ENCODE measurements around the gene NUDCD3. TPM values are rescaled to one million over a fixed set of nuclear protein-coding genes. Genes with fewer than 3 reads are reported as not detected.

Gene NUDCD3
- total RNA-seq, 1 donor from 2014 or later, result 107 TPM

- intact Hi-C loops (cut with DNase I), result no loop called here
- DNase-seq (no peak), ATAC-seq (ENCODE audit: poor library complexity) (no peak)
Observed at GRCh38 chr7:44353668-44354067, 136.8 kb downstream of the NUDCD3 start.

DNA sequence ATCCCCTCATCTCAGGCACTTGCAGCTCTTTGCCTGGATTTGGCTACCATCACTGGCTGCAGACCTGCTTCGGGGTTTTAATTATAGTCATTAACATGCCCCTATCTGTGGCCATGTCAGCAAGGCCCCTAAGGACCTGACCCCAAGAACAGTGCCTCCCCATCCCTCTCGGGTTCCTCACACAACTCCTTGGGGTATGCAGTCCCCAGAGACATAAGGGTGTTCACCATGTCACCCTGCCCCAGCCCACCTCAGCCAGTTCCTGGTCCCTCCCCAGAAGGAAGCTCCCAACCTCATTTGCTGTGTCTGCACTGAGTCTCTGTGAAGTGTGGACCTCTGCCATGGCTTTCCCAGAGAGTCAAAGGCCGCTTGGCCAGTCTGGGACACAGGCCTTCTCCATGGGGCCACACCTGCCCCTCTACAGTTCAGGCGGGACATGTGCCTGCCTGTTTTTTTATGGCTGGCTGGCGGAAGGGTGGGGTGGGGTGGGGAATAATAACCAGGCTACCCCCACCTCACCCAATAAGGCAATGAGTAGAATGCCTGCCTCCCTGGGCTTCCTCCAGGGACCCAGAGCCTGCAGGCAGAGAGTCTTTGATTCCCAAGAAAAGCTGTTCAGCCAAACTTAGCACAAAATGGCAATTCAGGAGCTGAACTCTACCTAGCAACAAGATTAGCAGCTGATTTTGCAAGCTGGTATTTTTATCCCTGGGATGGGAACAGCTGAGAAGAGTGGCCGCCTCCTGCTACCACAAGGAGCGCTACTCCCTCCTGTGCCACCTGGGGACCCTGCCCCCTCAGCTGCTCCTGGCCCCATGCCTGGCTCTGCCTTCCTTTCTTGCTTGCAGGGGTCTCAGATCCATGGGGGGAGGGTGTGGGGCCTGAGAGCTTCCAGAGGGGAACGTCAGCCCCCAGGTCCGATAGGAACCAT lies 141.3 kb downstream of the NUDCD3 start:
- intact Hi-C loops (cut with DNase I), result no loop called here
- DNase-seq (no peak), ATAC-seq (ENCODE audit: poor library complexity) (peak; percentile 49)

- no peak for DNase-seq
- intact Hi-C loops (cut with DNase I), result no loop called here
- no peak for ATAC-seq (ENCODE audit: poor library complexity)
Observed at GRCh38 chr7:44348300-44348699, 142.2 kb downstream of the NUDCD3 start.

DNA sequence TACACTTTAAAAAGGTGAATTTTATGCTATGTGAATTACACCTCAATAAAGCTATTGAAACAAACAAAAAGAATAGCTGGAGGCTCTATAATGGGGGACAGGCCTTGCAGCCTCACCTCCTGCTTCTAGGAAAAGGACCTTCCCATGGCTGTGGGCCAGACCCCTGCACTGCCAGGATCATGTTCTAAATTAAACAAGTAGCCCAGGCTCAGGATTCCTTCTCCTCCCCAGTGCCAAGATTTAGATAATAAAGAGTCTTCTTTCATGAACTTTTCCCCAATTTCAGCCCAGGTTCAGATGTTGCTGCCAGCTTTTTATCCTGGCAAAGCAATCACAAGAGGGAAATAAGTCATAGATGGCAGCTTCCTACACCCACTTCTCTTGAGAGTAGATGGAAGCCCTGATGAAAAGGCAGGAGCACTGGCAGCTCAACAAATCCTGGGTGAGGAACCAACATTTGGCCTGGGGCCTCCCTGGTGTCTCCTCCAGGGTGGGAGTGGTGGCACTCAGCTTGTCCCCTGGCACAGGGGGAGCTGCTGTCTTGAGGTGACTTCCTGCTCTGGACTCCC lies 142.8 kb downstream of the NUDCD3 start:
- DNase-seq (peak; percentile 68), ATAC-seq (ENCODE audit: poor library complexity) (peak; percentile 91)
- intact Hi-C loops (cut with DNase I), result no loop called here

DNA sequence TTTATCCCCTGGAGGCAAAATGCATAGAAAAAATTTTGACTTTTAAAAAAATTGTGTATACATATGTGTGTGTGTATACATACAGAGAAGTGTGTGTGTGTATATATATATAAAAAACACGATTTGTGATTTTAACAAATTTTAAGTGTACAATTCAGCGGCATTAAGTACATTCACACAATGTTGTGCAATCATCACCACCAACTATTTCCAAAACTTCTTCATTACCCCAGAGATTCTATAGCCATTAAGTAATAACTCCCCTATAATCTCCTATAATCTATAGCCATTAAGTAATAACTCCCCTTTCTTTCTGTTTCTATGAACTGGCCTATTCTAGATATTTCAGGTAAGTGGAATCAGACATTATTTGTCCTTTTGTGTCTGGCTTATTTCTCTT lies 144.4 kb downstream of the NUDCD3 start:
- no peak for ATAC-seq (ENCODE audit: poor library complexity)
- no peak for DNase-seq
- intact Hi-C loops (cut with DNase I), result no loop called here

GRCh38 chr7:44341401-44341800 lies 149.1 kb downstream of the NUDCD3 start:
- intact Hi-C loops (cut with DNase I), result no loop called here
- ATAC-seq (ENCODE audit: poor library complexity) (no peak), DNase-seq (no peak)

DNA sequence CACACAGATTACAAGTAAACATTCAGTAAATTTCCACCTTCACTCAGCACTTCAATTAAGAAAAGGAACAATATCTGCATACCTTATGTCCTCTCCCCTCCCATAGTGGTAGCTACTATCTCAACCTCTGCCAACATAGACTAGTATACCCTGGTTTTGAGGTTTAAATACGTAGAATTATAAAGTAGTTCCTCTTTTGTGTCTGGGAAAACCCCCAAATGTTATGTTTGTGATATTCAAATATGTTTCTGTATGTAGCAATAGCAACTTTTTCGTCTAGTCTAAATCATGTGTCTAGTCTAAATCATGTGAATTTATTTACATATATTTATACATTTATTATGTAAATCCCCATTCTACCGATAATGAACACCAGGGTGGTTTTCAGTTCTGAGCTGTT lies 151.9 kb downstream of the NUDCD3 start:
- intact Hi-C loops (cut with DNase I), result no loop called here
- DNase-seq (no peak), ATAC-seq (ENCODE audit: poor library complexity) (no peak)

GRCh38 chr7:44336491-44336890 lies 154.0 kb downstream of the NUDCD3 start:
- intact Hi-C loops (cut with DNase I), result no loop called here
- no peak for ATAC-seq (ENCODE audit: poor library complexity)
- no peak for DNase-seq

DNA sequence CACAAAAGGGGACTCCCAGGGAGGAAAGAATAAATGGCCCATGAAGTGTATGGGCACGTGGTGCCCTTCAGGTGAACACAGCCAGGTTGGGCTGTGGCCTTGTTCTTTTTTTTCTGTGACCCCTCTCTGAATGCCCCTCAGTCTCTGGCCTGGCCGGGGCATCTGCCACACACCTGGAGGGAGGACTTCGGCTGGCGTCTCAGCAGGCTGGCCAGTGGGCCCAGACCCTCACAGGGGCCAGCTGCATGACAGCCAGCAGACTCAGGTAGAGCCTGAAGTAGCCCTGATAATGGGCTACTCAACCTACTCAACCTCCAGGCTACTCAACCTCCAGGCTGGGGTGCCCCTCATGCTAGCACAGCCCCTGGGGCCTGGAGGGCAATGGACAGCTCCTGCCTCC lies 155.3 kb downstream of the NUDCD3 start:
- intact Hi-C loops (cut with DNase I), result no loop called here
- no peak for ATAC-seq (ENCODE audit: poor library complexity)
- no peak for DNase-seq

DNA sequence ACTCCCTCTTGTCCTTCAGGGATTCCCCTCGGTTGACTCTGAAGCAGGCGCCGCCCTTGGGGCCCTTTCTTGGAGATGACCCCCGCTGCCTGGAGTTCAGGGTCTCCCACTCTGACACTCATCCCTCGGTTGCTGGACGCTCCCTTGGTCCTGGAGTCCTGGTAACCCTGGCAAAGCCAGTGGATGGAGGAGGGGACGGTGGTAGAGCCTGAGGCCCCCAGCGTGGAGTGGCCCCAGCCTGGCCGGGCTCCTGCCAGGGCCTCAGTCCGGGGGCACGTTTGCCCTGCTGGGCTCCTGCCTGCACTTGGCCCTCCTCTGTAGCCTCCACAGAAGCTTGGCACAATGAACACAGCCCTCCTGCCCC lies 155.7 kb downstream of the NUDCD3 start:
- ATAC-seq (ENCODE audit: poor library complexity), result no peak
- no peak for DNase-seq
- intact Hi-C loops (cut with DNase I), result no loop called here

- DNase-seq, result no peak
- peak; percentile 85 for ATAC-seq (ENCODE audit: poor library complexity)
- intact Hi-C loops (cut with DNase I), result no loop called here
Observed at GRCh38 chr7:44333911-44334733, 156.3 kb downstream of the NUDCD3 start.

DNA sequence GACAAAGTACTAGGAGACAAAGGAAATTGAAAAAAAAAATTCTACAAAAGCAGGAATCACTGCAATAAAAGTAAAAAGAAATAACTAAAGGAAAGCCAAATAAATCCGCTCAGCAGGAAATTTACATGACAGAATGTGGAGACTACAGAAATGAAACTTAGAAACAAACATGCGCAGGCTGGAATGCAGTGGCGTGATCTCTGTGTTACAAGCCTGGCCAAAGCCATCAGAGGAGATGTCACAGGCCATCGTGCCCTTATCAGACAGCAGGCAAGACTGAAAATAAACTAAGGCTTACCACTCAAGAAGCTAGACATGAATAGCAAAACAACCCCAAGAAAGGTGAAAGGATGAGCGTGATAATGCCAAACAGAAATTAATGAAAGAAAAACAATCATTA lies 158.8 kb downstream of the NUDCD3 start:
- intact Hi-C loops (cut with DNase I), result no loop called here

DNA sequence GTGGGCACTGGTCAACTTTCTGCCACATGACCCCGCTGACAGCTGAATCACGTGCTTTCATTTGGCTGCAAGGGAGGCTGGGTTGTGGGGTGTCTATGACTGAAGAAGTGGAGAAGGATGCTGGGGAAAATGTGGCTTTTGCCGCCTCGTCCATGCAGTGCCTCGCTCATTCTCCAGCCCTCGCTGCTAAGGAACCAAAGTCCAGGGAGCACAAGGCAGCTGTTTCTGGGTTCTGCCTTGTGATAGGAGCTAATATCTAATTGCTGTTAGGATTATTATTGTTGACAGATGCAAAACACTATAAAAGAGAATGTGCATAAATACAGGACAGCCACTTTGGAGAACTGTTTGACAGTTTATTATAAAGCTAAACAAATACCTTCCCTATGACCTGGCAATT lies 160.1 kb downstream of the NUDCD3 start:
- DNase-seq (no peak), ATAC-seq (ENCODE audit: poor library complexity) (no peak)
- intact Hi-C loops (cut with DNase I), result no loop called here

More for the DNA sequence above, 158.8 kb downstream of the NUDCD3 start:
- DNase-seq (no peak), ATAC-seq (ENCODE audit: poor library complexity) (peak; percentile 71)

- intact Hi-C loops (cut with DNase I), result no loop called here
- DNase-seq (no peak), ATAC-seq (ENCODE audit: poor library complexity) (no peak)
Observed at GRCh38 chr7:44329888-44330287, 160.6 kb downstream of the NUDCD3 start.

Other genes with a start within 250 kb of the NUDCD3 start
- 87.2 TPM for gene CAMK2B, start 165.1 kb downstream of the NUDCD3 start, total RNA-seq
- gene NPC1L1, start 50.7 kb upstream of the NUDCD3 start, total RNA-seq, result 0.13 TPM
- 25.4 TPM for gene DDX56, start 83.2 kb upstream of the NUDCD3 start, total RNA-seq
- 47.6 TPM for gene TMED4, start 91.6 kb upstream of the NUDCD3 start, total RNA-seq
- 664 TPM for gene OGDH, start 116.0 kb upstream of the NUDCD3 start, total RNA-seq